Erythroblast (primary cell): Measurements from ENCODE around the gene NADSYN1.

ENCODE experiments used
- GATA1 ChIP-seq: IDR thresholded peaks from 2 replicates; pipeline ENCODE4 v1.6.1; 2011; ENCODE audit warnings: low read depth, mild to moderate bottlenecking, control low read depth, low read length, moderate library complexity
- POLR2A ChIP-seq: IDR thresholded peaks from 2 replicates; pipeline ENCODE4 v1.6.1; 2011; ENCODE audit warnings: mild to moderate bottlenecking, low read length

DNA sequence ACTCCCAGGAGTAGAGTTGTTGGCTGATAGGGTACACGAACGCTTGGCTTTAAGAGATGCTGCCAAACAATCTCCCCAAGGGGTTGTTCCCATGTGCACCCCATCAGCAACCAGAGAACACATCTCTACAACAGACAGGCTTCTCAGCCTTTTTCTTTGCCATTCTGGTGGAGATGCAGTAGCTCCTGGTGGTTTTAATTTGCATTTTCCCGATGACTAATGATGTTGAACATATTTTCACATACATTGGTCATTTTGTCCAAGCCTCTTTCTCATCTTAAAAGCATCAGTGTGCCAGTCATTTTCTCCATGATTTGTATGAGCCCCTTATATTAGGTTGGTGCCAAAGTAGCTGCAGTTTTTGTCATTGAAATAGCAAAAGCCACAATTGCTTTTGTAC is 26.6 kb upstream of the NADSYN1 start:
- no peak for TF ChIP-seq POLR2A
- no peak for TF ChIP-seq GATA1
